Heart left ventricle (tissue), 16 donors: Measurements from ENCODE around the gene IGF2. TPM values are rescaled to one million over a fixed set of nuclear protein-coding genes. Genes with fewer than 3 reads are reported as not detected.

Experiments
- ATAC-seq, 4 donors: fragments of 200-7000 bp; cut with Tn5 transposase; one replicate each; pipeline ENCODE4 v1.9.1; 2020 to 2022; ENCODE audit warnings: moderate library complexity in 4 of 4, mild to moderate bottlenecking in 3 of 4, moderate number of reproducible peaks in 1 of 4
- DNase-seq, 5 donors: peaks; one replicate each; pipeline ENCODE4 v3.0.0-alpha.2; 2020
- H3K27ac ChIP-seq, 12 donors: fragments of 200-600 bp; sonication (generic) in 4 of 12; one replicate each; pipeline versions ENCODE4 v1.5.0 to v1.8.0; 2016 to 2022; ENCODE audit warnings: mild to moderate bottlenecking in 2 of 12
- H3K27me3 ChIP-seq, 9 donors: fragments of 200-600 bp; sonication (generic) in 2 of 9; one replicate each; pipeline versions ENCODE4 v1.5.1 to v1.8.0; 2016 to 2022; ENCODE audit warnings: mild to moderate bottlenecking in 3 of 9
- H3K36me3 ChIP-seq, 9 donors: fragments of 200-600 bp; sonication (generic) in 2 of 9; one replicate each; pipeline versions ENCODE4 v1.5.0 to v1.8.0; 2018 to 2022; ENCODE audit warnings: mild to moderate bottlenecking in 2 of 9
- H3K4me1 ChIP-seq, 12 donors: fragments of 200-600 bp; sonication (generic) in 4 of 12; one replicate each; pipeline versions ENCODE4 v1.5.0 to v1.8.0; 2016 to 2022; ENCODE audit warnings: mild to moderate bottlenecking in 3 of 12
- H3K4me3 ChIP-seq, 12 donors: fragments of 200-600 bp; sonication (generic) in 4 of 12; one replicate each; pipeline versions ENCODE4 v1.5.0 to v1.8.0; 2017 to 2022; ENCODE audit warnings: mild to moderate bottlenecking in 9 of 12, moderate library complexity in 4 of 12
- H3K9me3 ChIP-seq, 12 donors: fragments of 200-600 bp; sonication (generic) in 4 of 12; one replicate each; pipeline versions ENCODE4 v1.5.0 to v1.8.0; 2016 to 2022; ENCODE audit warnings: mild to moderate bottlenecking in 1 of 12
- CTCF ChIP-seq, 12 donors: fragments of 200-600 bp; sonication (generic) in 4 of 12; IDR thresholded peaks; one replicate each; pipeline versions ENCODE4 v1.5.0 to v1.8.0; 2018 to 2022; ENCODE audit warnings: antibody characterized with exemption in 12 of 12, mild to moderate bottlenecking in 5 of 12
- POLR2A ChIP-seq, 2 donors: fragments of 450-650 bp; IDR thresholded peaks; one replicate each; pipeline ENCODE4 v1.6.1; 2017; ENCODE audit warnings: antibody characterized with exemption in 2 of 2, mild to moderate bottlenecking in 2 of 2, moderate library complexity in 2 of 2
- WGBS, 4 donors: extraction: QIAGEN DNeasy Blood & Tissue Kit in 2 of 4; methylation state at CpG; one replicate each; pipeline versions ENCODE4 v1.1.5 to v1.1.7; 2013 to 2018; 5-methylcytosine and 5-hydroxymethylcytosine counted together
- intact Hi-C, 10 donors: fragments of 100-400 bp; cut with DNase I; formaldehyde crosslinking; loops; one replicate each; pipeline versions ENCODE4 v1.11.1 to v1.14.2; 2022
- polyA plus RNA-seq, 2 donors: library from polyadenylated mRNA; stranded (reverse); fragments of 200-250 nt; gene quantifications; one replicate each; pipeline ENCODE4 v1.2.3, GENCODE V29; 2013
- total RNA-seq, 9 donors: library from RNA; depleted of rRNA in 2 of 9; stranded (reverse); fragments of >200 nt in 2 of 9; fragmentation: NEBNext Ultra II Directional in 3 of 9; extraction: Animal tissue kit (Norgen Biotek cat#: 25700) in 3 of 9; gene quantifications; one replicate each; pipeline versions ENCODE4 v1.1.0 to v1.2.4, GENCODE V29; 2016 to 2023
- donor health status: ischemic (EF 13 %, LVEDD 7.1; RV severe dilation, severe dysfunction).
- donor health status: healthy with polysubstance abuse.
- donor health status: DM: no; HTN: yes; CAD: no.
- donor health status: DM: no; HTN: no; CAD: no.
- donor health status: ischemic (EF 25% LVEDD 6.9; RV normal size, moderate dysfunction).
- donor health status: ischemic (EF 25% LVEDD 5.7; RV mildly dilated, moderate dysfunction).
- donor health status: healthy.
- donor health status: DM: yes; HTN: yes; CAD: no.
- donor health status: ischemic (EF 35%, LVEDD 5.7; RV mildly dilated, moderate dysfunction).
- donor health status: nonischemic (EF 11% LVEDD 7.7; RV severe dilation, severe dysfunction).
- donor health status: DM: yes; HTN: yes; CAD: no.
- donor health status: PGD.
- donor health status: ischemic (EF 29% LVEDD 5.4; RV normal size, mild dysfunction).
- donor health status: nonischemic (EF 23%, LVEDD 6.1; RV moderate dilation, normal function).

The IGF2 gene
- total and polyA plus RNA-seq, 11 donors, result 48.9 to 175 (median 99.3) TPM

- WGBS, 4 donors, result 86 to 88% (median 87%) methylated on average over 26 to 33 of the region's 33 CpGs
- no peak for TF ChIP-seq CTCF (IDR thresholded peaks at IDR 0.05)
- TF ChIP-seq POLR2A (IDR thresholded peaks at IDR 0.05), result no peak
- H3K9me3 ChIP-seq, result no peaks in the 10 kb centered on the region
- DNase-seq, result no peak
- no peak overlapping the region for H3K4me3 ChIP-seq
- intact Hi-C loops, result no loop called here
- no peak overlapping the region for H3K27ac ChIP-seq
- no peaks in the 10 kb centered on the region for H3K36me3 ChIP-seq
- ATAC-seq, result no peak
- H3K27me3 ChIP-seq, result peaks cover 0 to 30% (median 21%) of the 10 kb centered on the region in 9 donors
- H3K4me1 ChIP-seq, result peaks cover 0 to 13% (median 6%) of the 10 kb centered on the region in 12 donors
Observed at GRCh38 chr11:2168286-2169004, 29.3 kb upstream of the IGF2 start.

DNA sequence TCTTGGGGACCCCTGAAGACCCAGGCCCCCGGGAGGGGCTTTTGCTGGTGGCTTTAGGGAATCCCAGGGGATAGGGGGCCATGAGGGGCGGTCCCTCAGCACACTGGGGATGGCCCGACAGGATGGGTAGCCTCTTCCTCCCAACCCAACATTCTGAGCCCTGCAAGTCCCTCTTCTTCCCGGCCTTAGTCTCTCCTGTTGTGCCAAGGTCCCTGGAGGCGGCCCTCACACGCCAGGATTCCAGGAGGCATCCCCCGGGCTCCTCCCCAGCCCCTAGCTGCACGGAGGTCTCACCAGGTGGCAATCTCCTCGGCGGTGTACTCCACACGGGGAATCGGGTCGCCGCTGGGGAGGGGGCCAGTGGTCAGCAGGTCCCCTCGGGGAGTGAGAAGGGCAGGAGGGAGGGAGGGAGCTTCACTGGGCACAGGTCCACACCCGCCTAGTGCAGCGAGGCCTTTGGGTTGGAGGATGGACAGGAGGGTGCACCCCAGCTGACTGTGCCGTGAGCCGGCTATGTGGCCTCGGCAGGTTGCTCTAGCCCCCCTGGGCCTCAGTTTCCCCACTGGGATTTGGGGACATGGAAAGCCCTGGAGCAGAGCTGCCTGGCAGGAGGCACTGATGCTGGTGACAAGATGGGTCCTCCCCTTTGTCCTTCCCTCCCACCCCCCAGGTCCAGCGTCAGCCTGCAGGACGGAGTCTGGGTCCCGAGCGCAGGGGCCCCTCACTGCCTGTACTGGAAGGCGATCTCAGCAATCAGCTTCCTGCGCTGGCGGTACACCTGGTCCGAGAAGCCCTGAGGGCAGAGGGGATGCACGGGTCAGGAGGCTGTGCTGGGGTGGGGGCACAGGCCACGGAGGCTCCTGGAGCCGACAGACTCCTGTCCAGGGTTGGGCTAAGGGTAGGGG lies 28.2 kb upstream of the IGF2 start:
- TF ChIP-seq CTCF (IDR thresholded peaks at IDR 0.05), result no peak
- no peak for TF ChIP-seq POLR2A (IDR thresholded peaks at IDR 0.05)
- Histone ChIP-seq H3K27ac (no peak overlapping the region), H3K4me1 (peaks cover 0 to 13% (median 6%) of the 10 kb centered on the region in 12 donors), H3K9me3 (no peaks in the 10 kb centered on the region), H3K4me3 (no peak overlapping the region), H3K27me3 (peaks cover 0 to 36% (median 21%) of the 10 kb centered on the region in 9 donors), H3K36me3 (no peaks in the 10 kb centered on the region)
- WGBS, 4 donors, result 67 to 78% (median 75%) methylated on average over 27 to 31 of the region's 31 CpGs
- ATAC-seq (no peak), DNase-seq (no peak)
- intact Hi-C loops, result no loop called here

GRCh38 chr11:2166091-2166851 lies 27.1 kb upstream of the IGF2 start:
- Histone ChIP-seq H3K4me1 (peaks cover 0 to 13% (median 6%) of the 10 kb centered on the region in 12 donors), H3K4me3 (peak overlapping the region in 9 of 12 donors; percentile 11 to 40 (median 28)), H3K27ac (no peak overlapping the region), H3K36me3 (no peaks in the 10 kb centered on the region), H3K27me3 (peaks cover 0 to 36% (median 21%) of the 10 kb centered on the region in 9 donors), H3K9me3 (no peaks in the 10 kb centered on the region)
- intact Hi-C loops, result loop anchor here in 2 of 10 donors (1.0 kb wide), 1 partner anchor 254 kb away; no protein-coding TSS in a partner anchor
- TF ChIP-seq CTCF (IDR thresholded peaks at IDR 0.05), result peak; percentile 41 to 69 (median 52)
- TF ChIP-seq POLR2A (IDR thresholded peaks at IDR 0.05), result no peak
- peak in 3 of 4 donors; percentile 5 to 43 (median 23) for ATAC-seq
- WGBS, 4 donors, result 7 to 46% (median 8%) methylated on average over 20 to 70 of the region's 70 CpGs
- DNase-seq, result no peak
